Osteocyte (in vitro differentiated cells): ENCODE measurements around the gene GORAB. TPM values are rescaled to one million over a fixed set of nuclear protein-coding genes. Genes with fewer than 3 reads are reported as not detected.

Source experiments
- DNase-seq: peaks from one replicate; pipeline ENCODE4 v3.0.0; 2021; ENCODE audit warnings: mixed read lengths; ENCODE audit not compliant: unreplicated experiment; ENCODE audit errors: extremely low spot score
- H3K27ac Mint-ChIP-seq: one replicate; pipeline ENCODE4 v1.8.0; 2021; ENCODE audit warnings: mild to moderate bottlenecking, mixed read lengths; ENCODE audit not compliant: unreplicated experiment
- H3K27me3 Mint-ChIP-seq: one replicate; pipeline ENCODE4 v1.8.0; 2021; ENCODE audit warnings: mixed read lengths; ENCODE audit not compliant: unreplicated experiment
- H3K36me3 Mint-ChIP-seq: one replicate; pipeline ENCODE4 v1.8.0; 2021; ENCODE audit warnings: mixed read lengths; ENCODE audit not compliant: unreplicated experiment
- H3K4me1 Mint-ChIP-seq: one replicate; pipeline ENCODE4 v1.8.0; 2021; ENCODE audit warnings: mixed read lengths; ENCODE audit not compliant: unreplicated experiment
- H3K4me3 Mint-ChIP-seq: one replicate; pipeline ENCODE4 v1.8.0; 2021; ENCODE audit warnings: mild to moderate bottlenecking, moderate library complexity, mixed read lengths; ENCODE audit not compliant: unreplicated experiment
- H3K9me3 Mint-ChIP-seq: one replicate; pipeline ENCODE4 v1.8.0; 2021; ENCODE audit warnings: mixed read lengths; ENCODE audit not compliant: unreplicated experiment
- total RNA-seq: library from RNA; stranded (reverse); gene quantifications from 2 replicates; pipeline ENCODE4 v1.2.1, GENCODE V29; 2021
- TF ChIP-seq, protein P1 (sequence below): fragments of 200-600 bp; sonication (generic); IDR thresholded peaks from 2 replicates; pipeline ENCODE4 v1.5.0; 2021; ENCODE audit warnings: antibody characterized with exemption, mild to moderate bottlenecking, moderate library complexity

Gene GORAB
- total RNA-seq, 1 donor from 2014 or later: 20.8 TPM

DNA sequence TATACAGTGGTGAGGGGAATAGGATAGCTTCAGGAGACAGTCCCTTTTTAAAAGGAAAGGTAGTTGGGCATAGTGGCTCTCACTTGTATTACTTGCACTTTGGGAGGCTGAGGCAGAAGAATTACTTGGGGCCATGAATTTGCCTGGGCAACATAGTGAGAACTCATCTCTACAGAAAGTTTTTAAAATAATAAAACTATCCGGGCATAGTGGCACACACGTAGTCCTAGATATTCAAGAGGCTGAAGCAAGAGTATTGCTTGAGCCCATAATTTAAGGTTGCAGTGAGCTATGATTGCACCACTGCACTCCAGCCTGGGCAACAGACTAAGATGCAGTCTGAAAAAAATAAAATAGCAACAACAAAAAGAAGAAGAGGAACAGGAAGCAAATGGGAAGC, 27.2 kb downstream of the GORAB start:
- H3K36me3 Mint-ChIP-seq: peaks cover 7% of the 10 kb centered on the region
- peaks cover 10% of the 10 kb centered on the region for H3K9me3 Mint-ChIP-seq
- no peak overlapping the region for H3K27ac Mint-ChIP-seq
- TF ChIP-seq, protein P1, sequence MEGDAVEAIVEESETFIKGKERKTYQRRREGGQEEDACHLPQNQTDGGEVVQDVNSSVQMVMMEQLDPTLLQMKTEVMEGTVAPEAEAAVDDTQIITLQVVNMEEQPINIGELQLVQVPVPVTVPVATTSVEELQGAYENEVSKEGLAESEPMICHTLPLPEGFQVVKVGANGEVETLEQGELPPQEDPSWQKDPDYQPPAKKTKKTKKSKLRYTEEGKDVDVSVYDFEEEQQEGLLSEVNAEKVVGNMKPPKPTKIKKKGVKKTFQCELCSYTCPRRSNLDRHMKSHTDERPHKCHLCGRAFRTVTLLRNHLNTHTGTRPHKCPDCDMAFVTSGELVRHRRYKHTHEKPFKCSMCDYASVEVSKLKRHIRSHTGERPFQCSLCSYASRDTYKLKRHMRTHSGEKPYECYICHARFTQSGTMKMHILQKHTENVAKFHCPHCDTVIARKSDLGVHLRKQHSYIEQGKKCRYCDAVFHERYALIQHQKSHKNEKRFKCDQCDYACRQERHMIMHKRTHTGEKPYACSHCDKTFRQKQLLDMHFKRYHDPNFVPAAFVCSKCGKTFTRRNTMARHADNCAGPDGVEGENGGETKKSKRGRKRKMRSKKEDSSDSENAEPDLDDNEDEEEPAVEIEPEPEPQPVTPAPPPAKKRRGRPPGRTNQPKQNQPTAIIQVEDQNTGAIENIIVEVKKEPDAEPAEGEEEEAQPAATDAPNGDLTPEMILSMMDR: no peak
- no peak for DNase-seq
- no peak overlapping the region for H3K4me3 Mint-ChIP-seq
- no peaks in the 10 kb centered on the region for H3K27me3 Mint-ChIP-seq
- H3K4me1 Mint-ChIP-seq: peaks cover 56% of the 10 kb centered on the region

GRCh38 chr1:170560681-170561285, 28.8 kb downstream of the GORAB start:
- H3K36me3 Mint-ChIP-seq: peaks cover 5% of the 10 kb centered on the region
- H3K27me3 Mint-ChIP-seq: no peaks in the 10 kb centered on the region
- H3K4me1 Mint-ChIP-seq: peaks cover 63% of the 10 kb centered on the region
- peak overlapping the region; percentile 41 for H3K4me3 Mint-ChIP-seq
- no peak for DNase-seq
- H3K9me3 Mint-ChIP-seq: peaks cover 10% of the 10 kb centered on the region
- TF ChIP-seq, protein P1: no peak
- peak overlapping the region; percentile 98 for H3K27ac Mint-ChIP-seq

GRCh38 chr1:170562646-170563338, 30.8 kb downstream of the GORAB start:
- Mint-ChIP-seq H3K9me3 (peaks cover 10% of the 10 kb centered on the region), H3K4me1 (peaks cover 76% of the 10 kb centered on the region), H3K36me3 (peaks cover 5% of the 10 kb centered on the region), H3K27me3 (no peaks in the 10 kb centered on the region), H3K4me3 (peak overlapping the region; percentile 55), H3K27ac (peak overlapping the region; percentile 98)
- TF ChIP-seq, protein P1: no peak
- no peak for DNase-seq

GRCh38 chr1:170567214-170567613, 35.2 kb downstream of the GORAB start:
- H3K36me3 Mint-ChIP-seq: peaks cover 10% of the 10 kb centered on the region
- TF ChIP-seq, protein P1: no peak
- DNase-seq: no peak
- H3K4me3 Mint-ChIP-seq: peak overlapping the region; percentile 15
- H3K9me3 Mint-ChIP-seq: peaks cover 20% of the 10 kb centered on the region
- H3K27ac Mint-ChIP-seq: peak overlapping the region; percentile 98
- no peaks in the 10 kb centered on the region for H3K27me3 Mint-ChIP-seq
- peaks cover 63% of the 10 kb centered on the region for H3K4me1 Mint-ChIP-seq

DNA sequence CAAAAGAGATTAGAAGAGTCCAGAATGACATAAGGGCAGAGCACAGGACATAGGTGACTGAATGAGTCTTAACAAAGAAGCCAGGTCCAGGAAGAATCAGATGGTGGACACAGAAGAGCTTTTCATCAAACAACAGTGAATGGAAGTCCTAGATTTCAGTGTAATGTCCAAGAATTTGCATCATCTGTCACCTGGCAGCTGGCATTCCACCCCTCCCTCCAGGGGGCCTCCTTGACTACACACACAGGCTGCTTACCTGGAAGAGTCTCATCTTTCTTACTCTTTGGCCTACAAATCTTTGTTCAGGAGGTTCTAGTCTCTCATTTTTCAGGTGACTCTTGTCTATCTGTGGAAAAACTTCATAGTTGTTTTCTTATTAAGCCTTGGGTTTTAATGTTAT, 36.2 kb downstream of the GORAB start:
- Mint-ChIP-seq H3K9me3 (peaks cover 27% of the 10 kb centered on the region), H3K36me3 (peaks cover 14% of the 10 kb centered on the region), H3K4me3 (no peak overlapping the region), H3K27me3 (no peaks in the 10 kb centered on the region), H3K4me1 (peaks cover 54% of the 10 kb centered on the region), H3K27ac (peak overlapping the region; percentile 98)
- DNase-seq: no peak
- TF ChIP-seq, protein P1: no peak
